Umbilical cord (tissue), 2 donors: Measurements from ENCODE around the gene PRAME. TPM values are rescaled to one million over a fixed set of nuclear protein-coding genes. Genes with fewer than 3 reads are reported as not detected.

Experiments
- DNase-seq: peaks from one replicate; pipeline ENCODE4 v3.0.0-alpha.2; 2015; ENCODE audit warnings: low spot score
- total RNA-seq: library from RNA; depleted of rRNA; stranded (reverse); fragments of >200 nt; gene quantifications from one replicate; pipeline ENCODE4 v1.2.3, GENCODE V29; 2014; ENCODE audit warnings: low replicate concordance; ENCODE audit not compliant: insufficient read depth

Gene PRAME
- total RNA-seq, 1 donor from 2014 or later = 0.96 TPM

GRCh38 chr22:22579869-22580604, 21.0 kb upstream of the PRAME start:
- DNase-seq = no peak

- no peak for DNase-seq
Observed at GRCh38 chr22:22578702-22579424, 19.8 kb upstream of the PRAME start.

- DNase-seq = no peak
Observed at GRCh38 chr22:22576989-22577427, 17.9 kb upstream of the PRAME start.

- DNase-seq = no peak
Observed at GRCh38 chr22:22576244-22576988, 17.4 kb upstream of the PRAME start.

GRCh38 chr22:22574361-22574760, 15.3 kb upstream of the PRAME start:
- DNase-seq = no peak

GRCh38 chr22:22573047-22573889, 14.2 kb upstream of the PRAME start:
- no peak for DNase-seq

DNA sequence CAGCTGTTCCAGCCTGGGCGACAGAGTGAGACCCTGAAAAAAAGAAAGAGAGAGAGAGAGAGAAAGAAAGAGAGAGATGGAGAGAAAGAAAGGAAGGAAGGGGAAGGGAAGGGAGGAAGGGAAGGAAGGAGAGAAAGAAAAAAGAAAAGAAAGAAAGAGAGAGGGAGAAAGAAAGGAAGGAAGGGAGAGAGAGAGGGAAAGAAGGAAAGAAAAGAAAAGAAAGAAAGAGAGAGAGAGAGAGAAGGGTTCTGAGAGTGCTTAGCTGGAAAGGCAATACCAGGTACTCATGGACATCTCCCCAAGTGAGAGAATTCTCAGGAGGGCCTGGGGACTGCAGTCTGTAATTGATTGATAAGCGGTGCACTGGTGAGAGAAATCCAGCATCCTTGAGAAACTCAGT, 12.8 kb upstream of the PRAME start:
- no peak for DNase-seq

DNA sequence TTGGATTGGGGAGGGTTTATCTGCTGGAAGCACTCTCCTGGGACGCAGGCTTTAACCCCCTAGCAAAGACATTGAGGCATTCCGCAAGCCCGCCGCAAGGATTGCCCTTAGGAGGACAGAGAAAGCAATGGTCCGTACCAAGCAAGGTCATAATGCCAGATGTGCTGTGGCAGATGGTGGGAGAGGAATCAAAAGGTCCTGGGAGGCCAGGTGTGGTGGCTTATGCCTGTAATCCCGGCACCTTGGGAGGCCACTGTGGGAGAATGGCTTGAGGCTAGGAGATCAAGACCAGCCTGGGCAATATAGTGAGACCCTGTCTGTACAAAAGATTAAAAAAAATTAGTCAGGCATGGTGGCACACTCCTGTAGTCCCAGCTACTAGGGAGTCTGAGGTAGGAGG, 12.4 kb upstream of the PRAME start:
- no peak for DNase-seq

- DNase-seq = no peak
Observed at GRCh38 chr22:22569218-22569617, 10.2 kb upstream of the PRAME start.

DNA sequence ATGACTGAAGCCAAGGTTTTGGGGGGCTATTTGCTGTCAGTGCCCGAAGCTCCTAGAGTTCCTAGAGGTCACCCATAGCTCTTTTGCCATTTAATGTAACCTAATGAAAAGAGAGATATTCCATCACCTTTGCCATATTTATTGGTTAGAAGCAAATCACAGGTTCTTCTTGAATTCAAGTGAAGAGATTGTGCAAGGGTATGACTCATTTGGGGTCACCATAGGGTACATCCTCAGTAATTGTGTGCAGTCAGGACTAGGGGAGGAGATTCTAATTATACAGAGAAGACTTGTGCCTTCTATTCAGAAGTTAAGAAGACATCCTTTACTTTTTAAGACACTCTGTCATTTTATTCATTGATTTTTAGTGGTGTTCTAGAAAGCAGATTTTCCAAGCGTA, 6.9 kb upstream of the PRAME start:
- DNase-seq = no peak

DNA sequence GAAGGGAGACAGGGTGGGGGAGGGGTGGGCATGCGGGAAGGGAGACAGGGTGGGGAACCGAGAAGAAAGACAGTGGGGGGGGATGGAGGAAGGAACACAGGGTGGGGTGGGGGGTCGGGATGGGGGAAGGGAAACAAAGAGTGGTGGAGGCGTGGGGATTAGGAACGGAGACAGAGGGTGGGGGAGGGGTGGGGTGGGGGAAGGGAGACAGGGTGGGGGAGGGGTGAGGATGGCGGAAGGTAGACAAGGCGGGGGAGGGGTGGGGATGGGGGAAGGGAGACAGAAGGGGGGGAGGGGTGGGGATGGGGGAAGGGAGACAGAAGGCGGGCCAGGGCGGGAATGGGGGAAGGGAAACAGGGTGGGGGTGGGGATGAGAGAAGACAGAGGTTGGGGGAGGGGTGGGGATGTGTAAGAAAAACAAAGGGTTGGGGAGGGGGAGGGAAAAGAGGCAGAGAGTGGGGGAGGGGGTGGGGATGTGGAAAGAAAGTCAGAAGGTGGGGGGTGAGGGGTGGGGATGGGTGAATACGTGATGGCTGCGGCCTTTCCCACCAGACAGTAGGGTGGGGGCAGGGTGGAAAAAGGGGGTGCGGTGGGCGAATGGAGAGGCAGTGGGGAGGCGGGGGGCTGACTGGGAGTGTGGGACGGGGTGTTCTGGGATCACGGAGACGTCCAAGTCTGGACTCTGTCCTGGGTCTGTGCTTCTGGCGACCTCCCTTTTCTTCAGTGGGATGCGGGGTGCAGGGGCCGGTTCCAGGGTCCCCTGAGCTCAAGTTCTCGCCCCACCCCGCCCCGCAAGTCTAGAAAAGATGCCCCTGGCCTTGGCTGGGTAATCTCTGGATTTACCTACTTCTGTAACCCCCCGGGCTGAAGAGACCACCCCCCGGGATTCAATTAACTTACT, 744 bp downstream of the PRAME start:
- no peak for DNase-seq

- DNase-seq = no peak
Observed at GRCh38 chr22:22556995-22557925, 1.8 kb downstream of the PRAME start.

DNA sequence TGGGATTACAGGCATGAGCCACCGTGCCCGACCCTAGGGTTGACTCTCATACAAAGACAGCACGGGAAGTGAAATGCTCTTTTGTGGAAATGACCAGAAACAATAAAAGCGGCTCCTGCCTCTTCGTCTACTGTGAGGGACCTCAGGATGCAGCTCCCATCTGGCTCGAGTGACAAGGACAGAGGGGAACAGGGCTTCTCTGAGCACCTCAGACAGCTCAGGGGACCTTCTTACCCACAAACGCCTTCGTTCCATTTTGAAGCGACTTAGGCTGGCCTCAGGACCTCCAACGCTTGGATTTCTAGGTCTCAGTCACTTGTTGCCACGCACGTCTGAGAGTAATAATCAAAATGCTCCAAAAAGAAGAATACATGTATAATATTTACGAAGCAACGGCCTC, 2.5 kb downstream of the PRAME start:
- DNase-seq = no peak

DNA sequence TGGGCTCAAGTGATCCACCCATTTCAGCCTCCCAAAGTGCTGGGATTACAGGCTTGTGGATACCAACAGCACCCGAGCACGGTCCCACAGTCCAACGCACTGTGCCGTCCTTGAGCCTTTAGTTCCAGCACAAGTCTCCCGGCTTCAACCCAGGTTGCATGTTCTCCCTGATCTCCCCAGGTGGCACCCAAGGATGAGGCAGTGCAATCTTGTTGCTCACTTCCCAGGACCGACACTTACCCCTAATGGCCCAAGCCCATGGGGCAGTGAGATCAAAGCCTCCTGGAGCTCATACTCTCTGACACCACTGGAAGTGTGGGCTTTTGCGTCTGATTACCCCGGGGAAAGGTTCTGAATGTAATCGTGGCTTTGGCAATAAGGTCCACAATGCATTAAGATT, 3.5 kb downstream of the PRAME start:
- DNase-seq = no peak

DNA sequence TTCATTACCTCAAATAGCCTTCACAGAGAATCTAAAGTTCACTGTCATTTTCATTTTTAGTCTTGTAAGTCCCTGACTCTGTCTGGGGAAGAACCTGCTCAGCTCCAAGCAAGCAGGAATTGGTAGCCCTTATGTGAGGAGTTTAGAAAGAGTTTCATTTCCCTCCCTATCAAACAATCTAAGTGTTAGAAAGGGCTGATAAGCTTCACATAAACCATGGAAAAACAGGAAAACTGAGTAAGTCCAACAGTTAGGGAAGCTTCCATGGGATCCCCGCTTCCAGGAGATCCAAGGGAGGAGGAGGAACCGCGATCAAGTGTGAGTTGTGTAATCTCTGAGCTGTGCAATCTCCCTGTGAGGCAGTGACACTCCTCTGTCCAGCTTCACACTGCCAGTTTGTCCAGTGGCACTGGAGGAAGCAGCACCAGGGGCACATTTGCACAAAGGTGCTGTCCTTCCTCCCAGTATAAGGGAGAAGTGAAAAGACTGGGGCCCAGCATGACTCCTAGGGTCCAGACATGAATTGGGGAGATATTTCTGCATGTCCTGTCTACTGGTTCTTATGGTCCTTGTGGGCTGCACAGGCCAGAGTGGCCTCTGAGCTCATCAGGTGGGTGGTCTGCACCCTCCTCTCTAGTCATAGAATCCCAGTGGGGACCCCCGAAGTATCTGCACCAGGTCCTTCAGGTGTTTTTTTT, 4.3 kb downstream of the PRAME start:
- DNase-seq = no peak

GRCh38 chr22:22553735-22554586, 5.1 kb downstream of the PRAME start:
- DNase-seq = no peak

DNA sequence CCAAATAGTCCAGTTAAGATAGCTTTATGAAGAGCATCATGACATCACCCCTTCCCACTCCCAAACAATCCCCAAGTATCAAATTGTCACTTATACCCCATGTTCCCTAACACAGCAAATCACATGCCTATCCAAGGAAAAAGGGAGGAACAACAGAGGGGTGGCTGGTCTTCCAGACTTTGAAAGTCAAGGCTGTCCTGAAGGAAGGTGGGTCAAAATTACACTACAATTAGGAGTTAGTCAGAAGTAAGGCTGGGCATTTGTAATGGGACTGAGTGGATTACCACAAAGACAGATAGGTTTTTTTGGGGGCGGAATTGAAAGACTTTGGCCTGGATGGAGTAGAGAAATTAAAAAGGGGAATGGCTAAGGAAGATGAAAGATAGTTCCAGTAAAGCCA, 5.9 kb downstream of the PRAME start:
- DNase-seq = no peak

DNA sequence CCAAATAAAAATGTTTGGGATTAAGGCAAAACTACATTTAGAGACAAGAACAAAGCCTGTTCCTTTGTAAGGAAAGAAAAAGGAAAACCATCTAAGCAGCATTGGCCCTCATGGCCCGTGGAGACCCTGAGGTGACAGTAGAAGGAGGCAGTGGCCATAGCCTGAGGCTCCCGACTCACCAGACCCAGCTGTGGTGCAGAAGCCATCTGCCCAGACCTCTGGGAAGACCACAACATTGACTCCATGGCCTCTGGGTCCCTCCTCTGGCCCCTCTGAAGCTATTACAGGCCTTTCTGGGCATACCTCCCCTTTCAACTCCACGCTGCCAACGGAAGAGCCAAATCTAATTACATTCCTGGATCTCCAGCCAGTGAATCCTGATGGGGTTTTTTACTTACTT, 6.4 kb downstream of the PRAME start:
- DNase-seq = no peak
